B cell (primary cell): ENCODE measurements around the gene GOLGA6L22.
"Not testable (repeated sequence)": the region's sequence is repeated elsewhere in the genome, so short reads cannot be mapped to it uniquely, and the experiment has no call there.

ENCODE experiments used
- EZH2 ChIP-seq: IDR thresholded peaks from 2 replicates; pipeline ENCODE4 v1.6.1; 2012; ENCODE audit warnings: borderline replicate concordance, low read depth, mild to moderate bottlenecking, moderate library complexity, low read length; ENCODE audit not compliant: insufficient read depth, poor library complexity, severe bottlenecking
- TF ChIP-seq, protein P1 (sequence below): fragments of 200-600 bp; IDR thresholded peaks from one replicate; pipeline ENCODE4 v1.8.0; 2022; ENCODE audit warnings: antibody characterized with exemption, mild to moderate bottlenecking

DNA sequence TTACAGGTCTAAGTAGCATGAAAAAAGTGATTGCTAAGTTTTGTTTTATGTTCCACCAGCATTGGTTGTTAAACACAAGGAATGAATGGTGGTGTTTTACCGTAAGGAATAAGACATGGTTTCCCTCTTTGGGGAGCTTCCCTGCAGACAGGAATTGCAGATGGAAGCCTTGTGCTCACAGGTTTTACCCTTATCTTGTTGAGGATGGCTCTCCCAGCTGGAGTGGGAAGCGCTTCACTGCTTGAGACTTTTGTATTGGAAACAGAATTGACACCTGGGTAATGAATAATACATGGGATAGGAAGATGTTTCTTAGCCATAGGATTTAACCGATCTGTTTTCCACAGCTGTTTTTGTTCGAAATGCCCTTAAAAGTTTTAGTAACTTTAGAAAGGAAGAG lies 38.5 kb downstream of the GOLGA6L22 start:
- TF ChIP-seq, protein P1, sequence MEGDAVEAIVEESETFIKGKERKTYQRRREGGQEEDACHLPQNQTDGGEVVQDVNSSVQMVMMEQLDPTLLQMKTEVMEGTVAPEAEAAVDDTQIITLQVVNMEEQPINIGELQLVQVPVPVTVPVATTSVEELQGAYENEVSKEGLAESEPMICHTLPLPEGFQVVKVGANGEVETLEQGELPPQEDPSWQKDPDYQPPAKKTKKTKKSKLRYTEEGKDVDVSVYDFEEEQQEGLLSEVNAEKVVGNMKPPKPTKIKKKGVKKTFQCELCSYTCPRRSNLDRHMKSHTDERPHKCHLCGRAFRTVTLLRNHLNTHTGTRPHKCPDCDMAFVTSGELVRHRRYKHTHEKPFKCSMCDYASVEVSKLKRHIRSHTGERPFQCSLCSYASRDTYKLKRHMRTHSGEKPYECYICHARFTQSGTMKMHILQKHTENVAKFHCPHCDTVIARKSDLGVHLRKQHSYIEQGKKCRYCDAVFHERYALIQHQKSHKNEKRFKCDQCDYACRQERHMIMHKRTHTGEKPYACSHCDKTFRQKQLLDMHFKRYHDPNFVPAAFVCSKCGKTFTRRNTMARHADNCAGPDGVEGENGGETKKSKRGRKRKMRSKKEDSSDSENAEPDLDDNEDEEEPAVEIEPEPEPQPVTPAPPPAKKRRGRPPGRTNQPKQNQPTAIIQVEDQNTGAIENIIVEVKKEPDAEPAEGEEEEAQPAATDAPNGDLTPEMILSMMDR: not testable (repeated sequence)
- TF ChIP-seq EZH2: not testable (repeated sequence)
